HepG2 (cell line): Measurements from ENCODE around the gene DNAH9. TPM values are rescaled to one million over a fixed set of nuclear protein-coding genes. Genes with fewer than 3 reads are reported as not detected.

Experiments used
- ATAC-seq: fragments of 200-7000 bp; cut with Tn5 transposase; 3 replicates; pipeline ENCODE4 v1.9.1; 2020; ENCODE audit warnings: mild to moderate bottlenecking, moderate library complexity
- BruUV-seq: library from RNA; stranded (reverse); fragments of 400-500 nt; replicated peaks from 2 replicates; lab custom pipeline; 2021; lab: Mats Ljungman, UMichigan
- CTCF ChIA-PET: fragments of 300-600 bp; formaldehyde crosslinking; extraction: SDS; loops from one replicate; lab custom pipeline; 2021; ENCODE audit warnings: low total read pairs, inconsistent platforms, low intra/inter-chr PET ratio; lab: Yijun Ruan, JAX
- POLR2A ChIA-PET: fragments of 350-600 bp; sonication (Branson Sonifier 250); formaldehyde crosslinking; loops from one replicate; lab custom pipeline; 2020; ENCODE audit warnings: antibody characterized with exemption, inconsistent platforms; lab: Yijun Ruan, JAX
- DNase-seq: peaks from one replicate; pipeline ENCODE4 v3.0.0-alpha.2; 2015; ENCODE audit warnings: low spot score
- FAIRE-seq: peaks from 3 replicates; lab custom pipeline; 2011; peaks lifted over from hg19 to GRCh38; lab: Jason Lieb, UNC
- H2AFZ ChIP-seq: one replicate; pipeline ENCODE4 v1.6.1; 2011; ENCODE audit warnings: low read length, inconsistent platforms
- H3K27ac ChIP-seq: fragments of 300-600 bp; 3 replicates; pipeline ENCODE4 v1.8.0; 2011; ENCODE audit warnings: mixed run types, mild to moderate bottlenecking, mixed read lengths, low read length, inconsistent platforms; ENCODE audit not compliant: insufficient read depth; ENCODE audit errors: extremely low read length
- H3K27me3 ChIP-seq, 2 experiments: fragments of 200-600 bp in 1 of 2; 2 replicates in 1 of 2; 3 replicates in 1 of 2; pipeline versions ENCODE4 v1.6.0 to v1.8.0; 2011; ENCODE audit warnings: low read length in 2 of 2, mild to moderate bottlenecking in 2 of 2, moderate library complexity in 2 of 2, inconsistent platforms in 1 of 2; ENCODE audit not compliant: insufficient read depth in 2 of 2, control insufficient read depth in 1 of 2
- H3K36me3 ChIP-seq, 2 experiments: fragments of 200-600 bp in 1 of 2; replicated peaks in 1 of 2; 2 replicates in 1 of 2; 3 replicates in 1 of 2; pipeline versions ENCODE4 v1.5.1 to v1.8.0; 2011; ENCODE audit warnings: low read length in 2 of 2, inconsistent platforms in 1 of 2; ENCODE audit not compliant: insufficient read depth in 2 of 2, control insufficient read depth in 1 of 2
- H3K4me1 ChIP-seq: 2 replicates; pipeline ENCODE4 v1.5.1; 2012; ENCODE audit warnings: low read length, inconsistent platforms; ENCODE audit not compliant: insufficient read depth
- H3K4me2 ChIP-seq: 2 replicates; pipeline ENCODE4 v1.6.0; 2011; ENCODE audit warnings: low read depth, low read length, inconsistent platforms
- H3K4me3 ChIP-seq, 3 experiments: fragments of 200-600 bp in 1 of 3; sonication (generic), shearing (Covaris generic) in 1 of 3; replicated peaks in 1 of 3; 2 replicates each; pipeline ENCODE4 v1.5.1; 2011 to 2016; ENCODE audit warnings: low read length in 3 of 3, inconsistent platforms in 2 of 3, low read depth in 2 of 3, mild to moderate bottlenecking in 2 of 3, control low read depth in 1 of 3, mixed read lengths in 1 of 3; ENCODE audit not compliant: insufficient read depth in 1 of 3
- H3K79me2 ChIP-seq: one replicate; pipeline ENCODE4 v1.6.1; 2011; ENCODE audit warnings: low read length, inconsistent platforms; ENCODE audit not compliant: insufficient read depth
- H3K9ac ChIP-seq: 2 replicates; pipeline ENCODE4 v1.6.0; 2011; ENCODE audit warnings: mild to moderate bottlenecking, low read depth, low read length, inconsistent platforms; ENCODE audit not compliant: insufficient read depth
- H3K9me3 ChIP-seq: 2 replicates; pipeline ENCODE4 v1.5.1; 2012; ENCODE audit warnings: mild to moderate bottlenecking, low read length
- H4K20me1 ChIP-seq: 2 replicates; pipeline ENCODE4 v1.6.0; 2011; ENCODE audit warnings: inconsistent platforms, mild to moderate bottlenecking, low read length, moderate library complexity; ENCODE audit not compliant: insufficient read depth
- BRD4 ChIP-seq: sonication (generic); formaldehyde crosslinking; IDR thresholded peaks from 2 replicates; pipeline ENCODE4 v1.4.0; 2020; ENCODE audit warnings: missing genetic modification reagents
- CBX5 ChIP-seq: sonication (generic); formaldehyde crosslinking; IDR thresholded peaks from 2 replicates; pipeline ENCODE4 v1.4.0; 2020; ENCODE audit warnings: missing genetic modification reagents, borderline replicate concordance
- NR2C2 ChIP-seq: sonication (generic); formaldehyde crosslinking; IDR thresholded peaks from 2 replicates; pipeline ENCODE4 v1.4.0; 2020; ENCODE audit warnings: missing genetic modification reagents, mild to moderate bottlenecking, moderate library complexity, borderline replicate concordance
- POLR2AphosphoS5 ChIP-seq: IDR thresholded peaks from 2 replicates; pipeline ENCODE4 v1.6.1; 2012; ENCODE audit warnings: low read depth, low read length
- REXO4 ChIP-seq: sonication (generic); formaldehyde crosslinking; IDR thresholded peaks from 2 replicates; pipeline ENCODE4 v1.8.0; 2022; ENCODE audit warnings: missing genetic modification reagents, mild to moderate bottlenecking, borderline replicate concordance
- TEAD2 ChIP-seq: sonication (generic); formaldehyde crosslinking; IDR thresholded peaks from 2 replicates; pipeline ENCODE4 v1.9.0; 2021; ENCODE audit warnings: missing genetic modification reagents
- ZNF17 ChIP-seq: sonication (generic); formaldehyde crosslinking; IDR thresholded peaks from 2 replicates; pipeline ENCODE4 v1.5.0; 2020; ENCODE audit warnings: mild to moderate bottlenecking, missing genetic modification reagents
- ZNF879 ChIP-seq: sonication (generic); formaldehyde crosslinking; IDR thresholded peaks from 2 replicates; pipeline ENCODE4 v1.8.1; 2023; ENCODE audit warnings: missing genetic modification reagents
- WGBS: methylation state at CpG from one replicate; pipeline ENCODE4 v1.1.6; 2017; ENCODE audit warnings: low lambda C conversion rate; 5-methylcytosine and 5-hydroxymethylcytosine counted together
- in situ Hi-C: cut with HindIII; loops from 2 replicates; pipeline ENCODE4 v1.10.0; 2017; ENCODE audit warnings: low pct_unique_long_range_greater_than_20kb; ENCODE audit not compliant: extremely low pct_ligation_motif_present
- intact Hi-C: fragments of 100-400 bp; cut with micrococcal nuclease; formaldehyde crosslinking; loops from one replicate; pipeline ENCODE4 v1.10.0; 2022; ENCODE audit not compliant: unreplicated experiment
- polyA plus RNA-seq, 8 experiments: library from polyadenylated mRNA; depleted of rRNA in 3 of 8; stranded (reverse) in 7 of 8; unstranded in 1 of 8; fragments of >200 nt; fragmentation: Illumina TruSeq in 4 of 8; extraction: Trizol in 4 of 8; gene quantifications; 2 replicates each; pipeline versions ENCODE4 v1.2.1 to v1.2.3, GENCODE V29; 2011 to 2016; ENCODE audit warnings: low read depth in 4 of 8, missing spikeins in 1 of 8, mixed read lengths in 1 of 8; ENCODE audit not compliant: insufficient read depth in 1 of 8
- total RNA-seq, 5 experiments: library from RNA; depleted of rRNA; stranded (reverse); fragments of >200 nt; fragmentation: Illumina TruSeq; extraction: Trizol; gene quantifications; 2 replicates each; pipeline ENCODE4 v1.2.3, GENCODE V29; 2016; ENCODE audit warnings: low read depth in 1 of 5
- TF ChIP-seq, protein P1 (sequence below): sonication (generic); formaldehyde crosslinking; IDR thresholded peaks from 2 replicates; pipeline ENCODE4 v1.8.1; 2023; ENCODE audit warnings: mild to moderate bottlenecking, missing genetic modification reagents
- TF ChIP-seq, protein P2 (sequence below): sonication (generic); formaldehyde crosslinking; IDR thresholded peaks from 2 replicates; pipeline ENCODE4 v1.8.1; 2023; ENCODE audit warnings: missing genetic modification reagents, mild to moderate bottlenecking, borderline replicate concordance
- TF ChIP-seq, protein P3 (sequence below): sonication (generic); formaldehyde crosslinking; IDR thresholded peaks from 2 replicates; pipeline ENCODE4 v1.5.1; 2020; ENCODE audit warnings: mild to moderate bottlenecking, moderate library complexity, missing genetic modification reagents

DNAH9 gene
- total and polyA plus RNA-seq, 2 of the 13 experiments (the other 11 are each of a cell fraction or from before 2014, with no cell fraction given): not detected

DNA sequence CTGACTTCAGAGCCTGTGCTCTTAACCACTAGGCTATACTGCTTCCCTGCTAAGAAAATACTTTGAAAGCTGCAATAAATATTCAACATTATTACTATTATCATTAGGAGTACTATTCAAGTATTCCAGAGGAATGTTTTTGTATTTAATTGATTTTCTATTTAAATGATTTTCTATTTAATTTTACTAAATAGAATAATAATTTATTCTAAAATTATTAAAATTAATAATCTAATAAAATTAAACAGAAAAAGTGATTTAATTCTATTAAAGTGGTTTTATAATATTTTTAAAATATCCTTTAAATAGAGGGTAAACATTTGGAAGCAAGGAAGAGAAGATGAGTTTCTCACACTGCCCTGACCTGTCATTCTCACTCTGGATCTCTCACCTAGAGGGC, 173.8 kb downstream of the DNAH9 start:
- in situ Hi-C loops: no loop called here

DNA sequence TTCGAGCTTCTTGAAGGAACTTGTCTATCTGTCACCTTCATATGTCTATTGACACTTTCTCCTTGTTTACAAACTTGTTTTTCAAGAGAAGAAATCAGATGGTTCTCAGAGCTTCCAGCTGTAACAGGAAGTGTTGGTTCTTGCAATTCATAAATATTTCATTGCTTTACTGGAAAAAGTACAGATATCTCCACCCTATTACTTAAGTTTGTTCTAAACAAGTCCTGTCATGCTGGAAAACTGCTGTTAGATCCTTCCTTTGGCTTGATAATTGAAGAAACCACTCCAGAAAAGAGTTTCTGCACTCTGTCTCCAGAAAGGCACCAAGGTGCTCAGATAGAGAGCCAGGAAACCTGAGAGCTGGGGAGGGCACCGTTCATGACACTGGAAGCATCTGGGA, 181.6 kb downstream of the DNAH9 start:
- H3K79me2 ChIP-seq: no peaks in the 10 kb centered on the region
- no peak overlapping the region for H3K27ac ChIP-seq
- no peaks in the 10 kb centered on the region for H3K36me3 ChIP-seq
- no peak overlapping the region for H2AFZ ChIP-seq
- no TSS peak for BruUV-seq
- H3K4me1 ChIP-seq: no peaks in the 10 kb centered on the region
- H3K9ac ChIP-seq: no peak overlapping the region
- no peaks in the 10 kb centered on the region; a peak in 1 of 5 replicates for H3K27me3 ChIP-seq
- ATAC-seq (no peak), FAIRE-seq (no peak), DNase-seq (no peak)
- ChIA-PET POLR2A (no interaction called here), CTCF (no interaction called here)
- in situ Hi-C loops: no loop called here
- intact Hi-C loops: no loop called here
- 0% methylated on average over 2 of the region's 2 CpGs for WGBS
- no peak overlapping the region for H3K4me2 ChIP-seq
- no peaks in the 10 kb centered on the region for H3K9me3 ChIP-seq
- no peak overlapping the region for H3K4me3 ChIP-seq
- no peaks in the 10 kb centered on the region for H4K20me1 ChIP-seq
- TF ChIP-seq, protein P1, sequence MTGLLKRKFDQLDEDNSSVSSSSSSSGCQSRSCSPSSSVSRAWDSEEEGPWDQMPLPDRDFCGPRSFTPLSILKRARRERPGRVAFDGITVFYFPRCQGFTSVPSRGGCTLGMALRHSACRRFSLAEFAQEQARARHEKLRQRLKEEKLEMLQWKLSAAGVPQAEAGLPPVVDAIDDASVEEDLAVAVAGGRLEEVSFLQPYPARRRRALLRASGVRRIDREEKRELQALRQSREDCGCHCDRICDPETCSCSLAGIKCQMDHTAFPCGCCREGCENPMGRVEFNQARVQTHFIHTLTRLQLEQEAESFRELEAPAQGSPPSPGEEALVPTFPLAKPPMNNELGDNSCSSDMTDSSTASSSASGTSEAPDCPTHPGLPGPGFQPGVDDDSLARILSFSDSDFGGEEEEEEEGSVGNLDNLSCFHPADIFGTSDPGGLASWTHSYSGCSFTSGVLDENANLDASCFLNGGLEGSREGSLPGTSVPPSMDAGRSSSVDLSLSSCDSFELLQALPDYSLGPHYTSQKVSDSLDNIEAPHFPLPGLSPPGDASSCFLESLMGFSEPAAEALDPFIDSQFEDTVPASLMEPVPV (CRISPR knock-in tag): no peak
- TF ChIP-seq BRD4: no peak
- TF ChIP-seq, protein P2, sequence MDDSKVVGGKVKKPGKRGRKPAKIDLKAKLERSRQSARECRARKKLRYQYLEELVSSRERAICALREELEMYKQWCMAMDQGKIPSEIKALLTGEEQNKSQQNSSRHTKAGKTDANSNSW (CRISPR knock-in tag): no peak
- no peak for TF ChIP-seq TEAD2 (CRISPR knock-in tag)
- no peak for TF ChIP-seq REXO4 (CRISPR knock-in tag)
- no peak for TF ChIP-seq ZNF17
- TF ChIP-seq CBX5: no peak
- TF ChIP-seq NR2C2: no peak
- no peak for TF ChIP-seq ZNF879

More for the DNA sequence above, 173.8 kb downstream of the DNAH9 start:
- H3K27ac ChIP-seq: no peak overlapping the region
- intact Hi-C loops: no loop called here
- TF ChIP-seq, protein P3, sequence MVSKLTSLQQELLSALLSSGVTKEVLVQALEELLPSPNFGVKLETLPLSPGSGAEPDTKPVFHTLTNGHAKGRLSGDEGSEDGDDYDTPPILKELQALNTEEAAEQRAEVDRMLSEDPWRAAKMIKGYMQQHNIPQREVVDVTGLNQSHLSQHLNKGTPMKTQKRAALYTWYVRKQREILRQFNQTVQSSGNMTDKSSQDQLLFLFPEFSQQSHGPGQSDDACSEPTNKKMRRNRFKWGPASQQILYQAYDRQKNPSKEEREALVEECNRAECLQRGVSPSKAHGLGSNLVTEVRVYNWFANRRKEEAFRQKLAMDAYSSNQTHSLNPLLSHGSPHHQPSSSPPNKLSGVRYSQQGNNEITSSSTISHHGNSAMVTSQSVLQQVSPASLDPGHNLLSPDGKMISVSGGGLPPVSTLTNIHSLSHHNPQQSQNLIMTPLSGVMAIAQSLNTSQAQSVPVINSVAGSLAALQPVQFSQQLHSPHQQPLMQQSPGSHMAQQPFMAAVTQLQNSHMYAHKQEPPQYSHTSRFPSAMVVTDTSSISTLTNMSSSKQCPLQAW (CRISPR knock-in tag): no peak
- TF ChIP-seq POLR2AphosphoS5: no peak
- TF ChIP-seq, protein P1 (CRISPR knock-in tag): no peak
- no peaks in the 10 kb centered on the region for H3K36me3 ChIP-seq
- H3K4me3 ChIP-seq: no peak overlapping the region
- no peak for DNase-seq
- H3K9me3 ChIP-seq: no peaks in the 10 kb centered on the region
- no peaks in the 10 kb centered on the region for H3K4me1 ChIP-seq
- peaks cover 3 to 6% of the 10 kb centered on the region in 2 experiments; a peak in 2 of 5 replicates for H3K27me3 ChIP-seq
- ChIA-PET CTCF (no interaction called here), POLR2A (no interaction called here)
- no peak overlapping the region for H3K4me2 ChIP-seq
- H3K79me2 ChIP-seq: no peaks in the 10 kb centered on the region
- FAIRE-seq: no peak
- no peak overlapping the region for H3K9ac ChIP-seq
- no peaks in the 10 kb centered on the region for H4K20me1 ChIP-seq
- no peak for ATAC-seq
- no TSS peak for BruUV-seq
- no peak overlapping the region for H2AFZ ChIP-seq
